Mesenchymal stem cell (in vitro differentiated cells and primary cell): Measurements from ENCODE around the gene SLCO3A1.

Experiments
- DNase-seq: peaks from one replicate; pipeline ENCODE4 v3.0.0-alpha.2; 2013
- H2AFZ ChIP-seq: one replicate; pipeline ENCODE4 v1.6.1; 2013; ENCODE audit warnings: low read depth, mild to moderate bottlenecking, control low read depth, inconsistent platforms, low read length, moderate library complexity
- H2AK5ac ChIP-seq: 2 replicates; pipeline ENCODE4 v1.6.1; 2013; ENCODE audit warnings: low read length, moderate library complexity, mild to moderate bottlenecking, inconsistent platforms; ENCODE audit not compliant: severe bottlenecking
- H2BK120ac ChIP-seq: one replicate; pipeline ENCODE4 v1.6.1; 2013; ENCODE audit warnings: low read depth, mild to moderate bottlenecking, inconsistent platforms, low read length, moderate library complexity
- H2BK12ac ChIP-seq, 2 experiments: one replicate each; pipeline ENCODE4 v1.6.1; 2013; ENCODE audit warnings: inconsistent platforms in 2 of 2, low read length in 2 of 2, mild to moderate bottlenecking in 2 of 2, moderate library complexity in 2 of 2, control low read depth in 1 of 2
- H2BK15ac ChIP-seq: one replicate; pipeline ENCODE4 v1.6.1; 2013; ENCODE audit warnings: mild to moderate bottlenecking, low read depth, inconsistent platforms; ENCODE audit not compliant: poor library complexity, severe bottlenecking
- H2BK5ac ChIP-seq: 2 replicates; pipeline ENCODE4 v1.6.1; 2013; ENCODE audit warnings: low read depth, mild to moderate bottlenecking, low read length, control low read depth, inconsistent platforms; ENCODE audit not compliant: poor library complexity, severe bottlenecking
- H3K14ac ChIP-seq, 2 experiments: one replicate each; pipeline ENCODE4 v1.6.1; 2013; ENCODE audit warnings: inconsistent platforms in 2 of 2, low read length in 2 of 2, control low read depth in 1 of 2, mild to moderate bottlenecking in 1 of 2, moderate library complexity in 1 of 2
- H3K18ac ChIP-seq, 2 experiments: one replicate each; pipeline ENCODE4 v1.6.1; 2013; ENCODE audit warnings: inconsistent platforms in 2 of 2, low read length in 2 of 2, control low read depth in 1 of 2, low read depth in 1 of 2, mild to moderate bottlenecking in 1 of 2
- H3K23ac ChIP-seq, 2 experiments: one replicate each; pipeline ENCODE4 v1.6.1; 2013; ENCODE audit warnings: inconsistent platforms in 2 of 2, low read length in 2 of 2, mild to moderate bottlenecking in 2 of 2, moderate library complexity in 2 of 2, control low read depth in 1 of 2
- H3K27ac ChIP-seq: 2 replicates; pipeline ENCODE4 v1.5.1; 2013; ENCODE audit warnings: mild to moderate bottlenecking, moderate library complexity, low read length, control low read depth, inconsistent platforms; ENCODE audit not compliant: poor library complexity, severe bottlenecking
- H3K27me3 ChIP-seq, 2 experiments: 2 replicates each; pipeline versions ENCODE4 v1.6.1 to v1.7.0; 2013; ENCODE audit warnings: low read length in 2 of 2, mild to moderate bottlenecking in 2 of 2, moderate library complexity in 2 of 2, control low read depth in 1 of 2, inconsistent platforms in 1 of 2; ENCODE audit not compliant: control insufficient read depth in 1 of 2, insufficient read depth in 1 of 2
- H3K36me3 ChIP-seq, 2 experiments: 2 replicates each; pipeline versions ENCODE4 v1.6.1 to v1.7.0; 2013; ENCODE audit warnings: low read length in 2 of 2, control low read depth in 1 of 2, inconsistent platforms in 1 of 2, low read depth in 1 of 2, mild to moderate bottlenecking in 1 of 2; ENCODE audit not compliant: insufficient read depth in 2 of 2, control insufficient read depth in 1 of 2
- H3K4ac ChIP-seq, 2 experiments: one replicate each; pipeline ENCODE4 v1.6.1; 2013; ENCODE audit warnings: inconsistent platforms in 2 of 2, low read length in 2 of 2, mild to moderate bottlenecking in 2 of 2, moderate library complexity in 2 of 2, control low read depth in 1 of 2, low read depth in 1 of 2
- H3K4me1 ChIP-seq: 2 replicates; pipeline ENCODE4 v1.6.1; 2013; ENCODE audit warnings: low read depth, low read length, control low read depth; ENCODE audit not compliant: control insufficient read depth, insufficient read depth
- H3K4me2 ChIP-seq: 2 replicates; pipeline ENCODE4 v1.6.1; 2013; ENCODE audit warnings: low read length, mild to moderate bottlenecking, inconsistent platforms; ENCODE audit not compliant: poor library complexity, severe bottlenecking
- H3K4me3 ChIP-seq, 2 experiments: 2 replicates each; pipeline versions ENCODE4 v1.5.1 to v1.7.0; 2013; ENCODE audit warnings: low read length in 2 of 2, mild to moderate bottlenecking in 2 of 2, control low read depth in 1 of 2, low read depth in 1 of 2; ENCODE audit not compliant: insufficient read depth in 1 of 2
- H3K79me1 ChIP-seq: replicated peaks from 2 replicates; pipeline ENCODE4 v1.6.1; 2013; ENCODE audit warnings: mild to moderate bottlenecking, control low read depth, low read length, inconsistent platforms; ENCODE audit not compliant: poor library complexity, severe bottlenecking
- H3K9ac ChIP-seq: 2 replicates; pipeline ENCODE4 v1.7.0; 2013; ENCODE audit warnings: mild to moderate bottlenecking, low read length, moderate library complexity
- H3K9me3 ChIP-seq: 2 replicates; pipeline ENCODE4 v1.7.0; 2013; ENCODE audit warnings: mild to moderate bottlenecking, low read length; ENCODE audit not compliant: control insufficient read depth
- H4K8ac ChIP-seq: one replicate; pipeline ENCODE4 v1.6.1; 2013; ENCODE audit warnings: inconsistent platforms, mild to moderate bottlenecking, low read length, moderate library complexity
- H4K91ac ChIP-seq: one replicate; pipeline ENCODE4 v1.6.1; 2013; ENCODE audit warnings: mild to moderate bottlenecking, low read length, inconsistent platforms
- WGBS: methylation state at CpG from one replicate; pipeline ENCODE4 v1.1.7; 2013; ENCODE audit warnings: mixed read lengths; 5-methylcytosine and 5-hydroxymethylcytosine counted together

Gene SLCO3A1

DNA sequence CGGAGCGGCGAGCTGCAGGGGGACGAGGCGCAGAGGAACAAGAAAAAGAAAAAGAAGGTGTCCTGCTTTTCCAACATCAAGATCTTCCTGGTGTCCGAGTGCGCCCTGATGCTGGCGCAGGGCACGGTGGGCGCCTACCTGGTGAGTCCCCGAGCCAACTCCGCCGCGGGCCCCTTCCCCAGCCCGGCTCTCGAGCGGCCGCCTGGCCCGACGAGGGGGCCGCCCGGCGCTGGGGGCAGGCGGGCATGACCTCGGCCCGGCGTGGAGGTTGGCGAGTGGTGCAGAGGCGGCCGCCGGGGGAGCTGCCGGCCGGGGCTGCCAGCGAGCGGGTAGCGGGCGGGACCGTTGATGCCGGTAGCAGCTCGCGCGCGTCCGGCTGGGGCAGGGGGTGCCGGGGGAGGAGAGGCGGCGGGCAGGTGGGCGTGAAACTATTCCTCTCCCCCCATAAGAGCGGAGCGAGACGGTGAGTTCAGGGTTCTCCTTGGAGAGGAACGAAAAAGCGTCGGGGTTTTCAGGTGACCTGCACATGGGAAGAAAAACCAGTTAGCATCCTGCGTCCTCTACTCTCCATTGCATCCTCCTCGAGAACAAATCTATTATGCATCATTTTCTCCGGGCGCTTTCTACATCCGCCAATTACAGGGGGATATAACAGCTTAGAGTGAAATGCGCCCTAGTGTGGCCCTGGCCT lies 585 bp downstream of the SLCO3A1 start:
- Histone ChIP-seq H2BK12ac (no peak overlapping the region), H3K18ac (no peak overlapping the region), H3K9ac (peak overlapping the region; percentile 64), H4K8ac (no peak overlapping the region), H3K27me3 (peaks cover 0 to 8% of the 10 kb centered on the region in 2 experiments), H3K4me2 (peak overlapping the region; percentile 89), H3K4me3 (peak overlapping the region; percentile 74 to 77), H2BK15ac (no peak overlapping the region), H3K36me3 (peaks cover 0 to 4% of the 10 kb centered on the region in 2 experiments), H3K4me1 (peaks cover 7% of the 10 kb centered on the region), H3K9me3 (no peaks in the 10 kb centered on the region), H2BK5ac (no peak overlapping the region), H3K27ac (no peak overlapping the region), H2AK5ac (no peak overlapping the region), H3K14ac (no peak overlapping the region), H2AFZ (no peak overlapping the region), H3K23ac (no peak overlapping the region), H4K91ac (no peak overlapping the region), H2BK120ac (no peak overlapping the region), H3K4ac (no peak overlapping the region), H3K79me1 (no peaks in the 10 kb centered on the region)
- no peak for DNase-seq
- 1% methylated on average over 32 of the region's 60 CpGs for WGBS

GRCh38 chr15:91854639-91854990 lies 1.1 kb downstream of the SLCO3A1 start:
- peak overlapping the region in 1 of 2 experiments; percentile 77 for H3K4me3 ChIP-seq
- H3K27me3 ChIP-seq = peaks cover 0 to 8% of the 10 kb centered on the region in 2 experiments
- H2BK5ac ChIP-seq = no peak overlapping the region
- no peak overlapping the region for H4K91ac ChIP-seq
- H2BK120ac ChIP-seq = no peak overlapping the region
- H3K4me1 ChIP-seq = peaks cover 7% of the 10 kb centered on the region
- H3K4ac ChIP-seq = no peak overlapping the region
- H3K9ac ChIP-seq = peak overlapping the region; percentile 64
- H3K79me1 ChIP-seq = no peaks in the 10 kb centered on the region
- no peak overlapping the region for H3K18ac ChIP-seq
- H2BK12ac ChIP-seq = no peak overlapping the region
- no peak overlapping the region for H3K23ac ChIP-seq
- 39% methylated on average over 11 of the region's 12 CpGs for WGBS
- H4K8ac ChIP-seq = no peak overlapping the region
- H2BK15ac ChIP-seq = no peak overlapping the region
- no peak for DNase-seq
- H3K36me3 ChIP-seq = peaks cover 0 to 4% of the 10 kb centered on the region in 2 experiments
- H3K27ac ChIP-seq = no peak overlapping the region
- H2AFZ ChIP-seq = no peak overlapping the region
- H3K14ac ChIP-seq = no peak overlapping the region
- no peak overlapping the region for H2AK5ac ChIP-seq
- no peaks in the 10 kb centered on the region for H3K9me3 ChIP-seq
- H3K4me2 ChIP-seq = peak overlapping the region; percentile 89

- H2BK15ac ChIP-seq = no peak overlapping the region
- H3K9ac ChIP-seq = peak overlapping the region; percentile 64
- H2BK5ac ChIP-seq = no peak overlapping the region
- H3K79me1 ChIP-seq = no peaks in the 10 kb centered on the region
- peaks cover 0 to 4% of the 10 kb centered on the region in 2 experiments for H3K36me3 ChIP-seq
- no peak overlapping the region for H3K23ac ChIP-seq
- no peak overlapping the region for H2AK5ac ChIP-seq
- no peak for DNase-seq
- H3K4ac ChIP-seq = no peak overlapping the region
- H4K8ac ChIP-seq = no peak overlapping the region
- H3K18ac ChIP-seq = no peak overlapping the region
- H2BK12ac ChIP-seq = no peak overlapping the region
- H3K27ac ChIP-seq = no peak overlapping the region
- no peak overlapping the region for H3K14ac ChIP-seq
- no peak overlapping the region for H2BK120ac ChIP-seq
- no peak overlapping the region for H3K4me2 ChIP-seq
- H3K9me3 ChIP-seq = no peaks in the 10 kb centered on the region
- H2AFZ ChIP-seq = no peak overlapping the region
- WGBS = 95% methylated on average over 4 of the region's 6 CpGs
- peaks cover 9% of the 10 kb centered on the region for H3K4me1 ChIP-seq
- peaks cover 0 to 8% of the 10 kb centered on the region in 2 experiments for H3K27me3 ChIP-seq
- no peak overlapping the region for H4K91ac ChIP-seq
- peak overlapping the region in 1 of 2 experiments; percentile 77 for H3K4me3 ChIP-seq
These were observed 1.7 kb downstream of the SLCO3A1 start for GRCh38 chr15:91855241-91855640.

GRCh38 chr15:91855684-91856489 lies 2.4 kb downstream of the SLCO3A1 start:
- Histone ChIP-seq H3K27me3 (peaks cover 0 to 8% of the 10 kb centered on the region in 2 experiments), H2AFZ (no peak overlapping the region), H2BK15ac (no peak overlapping the region), H3K9ac (peak overlapping the region; percentile 64), H3K4ac (no peak overlapping the region), H3K14ac (no peak overlapping the region), H3K18ac (no peak overlapping the region), H3K27ac (no peak overlapping the region), H3K4me1 (peaks cover 9% of the 10 kb centered on the region), H3K4me2 (no peak overlapping the region), H2BK120ac (no peak overlapping the region), H3K4me3 (peak overlapping the region in 1 of 2 experiments; percentile 77), H3K79me1 (peaks cover 2% of the 10 kb centered on the region), H4K8ac (no peak overlapping the region), H3K9me3 (no peaks in the 10 kb centered on the region), H3K23ac (no peak overlapping the region), H2BK12ac (no peak overlapping the region), H4K91ac (no peak overlapping the region), H3K36me3 (peaks cover 0 to 4% of the 10 kb centered on the region in 2 experiments), H2BK5ac (no peak overlapping the region), H2AK5ac (no peak overlapping the region)
- WGBS = 70% methylated on average over 14 of the region's 14 CpGs
- DNase-seq = no peak
